SU-DHL-6 (cell line): Measurements from ENCODE around the gene ZMPSTE24.
A peak's percentile ranks its signal among the peaks of the same experiment; 100 is the strongest.

Source experiments
- H2AFZ ChIP-seq: fragments of 200-600 bp; sonication (generic); 2 replicates; pipeline ENCODE4 v1.6.1; 2014; ENCODE audit warnings: low read depth, mild to moderate bottlenecking, moderate library complexity, mixed read lengths, antibody characterized with exemption, low read length; ENCODE audit not compliant: severe bottlenecking
- H3F3A ChIP-seq: fragments of 200-600 bp; shearing (Covaris generic); 2 replicates; pipeline ENCODE4 v1.6.0; 2016; ENCODE audit warnings: antibody characterized with exemption, mild to moderate bottlenecking; ENCODE audit not compliant: insufficient read depth
- H3K27ac ChIP-seq: fragments of 200-600 bp; sonication (generic); 2 replicates; pipeline ENCODE4 v1.5.1; 2016; ENCODE audit warnings: low read depth, mild to moderate bottlenecking, low read length, moderate library complexity, mixed read lengths
- H3K27me3 ChIP-seq: fragments of 200-600 bp; sonication (generic), shearing (Covaris generic); 2 replicates; pipeline ENCODE4 v1.6.0; 2014; ENCODE audit warnings: mild to moderate bottlenecking, low read length
- H3K36me3 ChIP-seq: fragments of 200-600 bp; sonication (generic); 2 replicates; pipeline ENCODE4 v1.6.1; 2014; ENCODE audit warnings: mild to moderate bottlenecking, low read length, mixed read lengths
- H3K4me2 ChIP-seq: fragments of 300-600, 200-600 bp; shearing (Covaris generic), sonication (generic); 2 replicates; pipeline ENCODE4 v1.6.0; 2014; ENCODE audit warnings: low read length, low read depth, mild to moderate bottlenecking; ENCODE audit not compliant: poor library complexity, severe bottlenecking
- H3K4me3 ChIP-seq: fragments of 200-600 bp; sonication (generic); 2 replicates; pipeline ENCODE4 v1.5.1; 2014; ENCODE audit warnings: antibody characterized with exemption, low read length, mild to moderate bottlenecking, mixed read lengths; ENCODE audit not compliant: insufficient read depth, poor library complexity, severe bottlenecking
- H3K79me2 ChIP-seq: fragments of 200-600 bp; sonication (generic); 2 replicates; pipeline ENCODE4 v1.6.1; 2014; ENCODE audit warnings: mild to moderate bottlenecking, low read length, moderate library complexity; ENCODE audit not compliant: insufficient read depth
- H3K9ac ChIP-seq: fragments of 200-600 bp; sonication (generic); 2 replicates; pipeline ENCODE4 v1.7.0; 2014; ENCODE audit warnings: mild to moderate bottlenecking, low read length
- H3K9me2 ChIP-seq: fragments of 200-600 bp; sonication (generic); replicated peaks from 2 replicates; pipeline ENCODE4 v1.6.1; 2014; ENCODE audit warnings: low read length; ENCODE audit not compliant: insufficient read depth
- H3K9me3 ChIP-seq: fragments of 200-600 bp; sonication (generic); 2 replicates; pipeline ENCODE4 v1.6.1; 2014; ENCODE audit warnings: low read length, mixed read lengths; ENCODE audit not compliant: insufficient read depth
- H4K20me1 ChIP-seq: fragments of 200-600 bp; sonication (generic); 2 replicates; pipeline ENCODE4 v1.6.1; 2014; ENCODE audit warnings: low read depth, mild to moderate bottlenecking, antibody characterized with exemption, low read length, moderate library complexity, mixed read lengths
- EZH2phosphoT487 ChIP-seq: fragments of 200-600 bp; sonication (generic), shearing (Covaris generic); conservative IDR thresholded peaks from 2 replicates; pipeline ENCODE4 v1.6.1; 2018; ENCODE audit warnings: mild to moderate bottlenecking, antibody characterized with exemption, low read length, moderate library complexity, mixed read lengths
- TF ChIP-seq, protein P1 (sequence below): fragments of 200-600 bp; sonication (generic); IDR thresholded peaks from one replicate; pipeline ENCODE4 v1.5.1; 2017; ENCODE audit warnings: antibody characterized with exemption, mild to moderate bottlenecking, low read length, moderate library complexity; ENCODE audit not compliant: insufficient read depth, poor library complexity, severe bottlenecking

The ZMPSTE24 gene

GRCh38 chr1:40315795-40316594 lies 58.0 kb downstream of the ZMPSTE24 start:
- H3K9me3 ChIP-seq: no peaks in the 10 kb centered on the region
- H3K36me3 ChIP-seq: no peaks in the 10 kb centered on the region
- no peak for TF ChIP-seq EZH2phosphoT487
- peak overlapping the region; percentile 41 for H3K9ac ChIP-seq
- H3K4me3 ChIP-seq: peak overlapping the region; percentile 41
- peak overlapping the region; percentile 87 for H2AFZ ChIP-seq
- peak overlapping the region; percentile 61 for H3K4me2 ChIP-seq
- H3K79me2 ChIP-seq: no peaks in the 10 kb centered on the region
- H4K20me1 ChIP-seq: no peaks in the 10 kb centered on the region
- H3K9me2 ChIP-seq: no peaks in the 10 kb centered on the region
- no peaks in the 10 kb centered on the region for H3K27me3 ChIP-seq
- no peak overlapping the region for H3K27ac ChIP-seq
- no peaks in the 10 kb centered on the region for H3F3A ChIP-seq

DNA sequence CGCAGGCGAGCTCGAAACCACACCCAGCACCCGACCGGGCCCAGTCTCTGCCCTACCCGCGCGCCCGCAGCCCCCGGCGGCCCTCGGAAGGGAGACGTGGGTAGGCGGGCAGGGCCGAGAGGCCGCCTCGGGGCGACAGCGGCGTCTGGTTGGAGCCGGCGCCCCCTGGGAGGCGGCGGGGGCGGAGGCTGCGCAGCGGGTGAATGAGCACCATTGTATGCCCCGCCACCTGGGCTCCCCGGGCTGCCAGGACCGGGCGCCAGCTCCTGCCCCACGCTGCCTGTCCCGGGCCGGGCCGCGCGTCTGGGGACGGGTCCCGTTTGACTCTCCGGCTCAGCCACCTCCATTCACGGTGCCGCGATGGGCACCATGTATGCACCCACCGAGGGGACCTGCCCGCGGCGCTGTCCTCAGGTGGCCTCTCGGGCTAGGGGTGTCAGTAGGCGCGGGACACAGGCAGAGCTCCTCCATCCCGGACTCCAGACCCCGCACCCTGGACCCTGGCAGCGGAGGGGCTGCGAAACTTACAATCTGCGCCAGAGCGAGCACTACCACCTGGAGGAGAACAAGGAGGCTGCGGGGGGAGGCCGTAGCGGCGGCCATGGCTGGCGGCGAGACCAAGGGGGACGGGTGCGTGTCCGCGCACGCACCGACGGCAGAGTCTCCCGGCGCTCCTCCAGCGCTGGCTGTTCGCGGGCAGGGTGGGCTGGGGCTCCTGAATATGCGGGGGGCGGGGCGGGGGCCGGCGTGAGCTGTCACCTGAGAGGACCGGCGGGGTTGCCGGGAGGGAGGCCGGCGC lies 58.8 kb downstream of the ZMPSTE24 start, which contains the start of gene COL9A2:
Gene COL9A2, minus strand, starts transcription at position 692 of the 799 bp plus-strand sequence. Its CDS starts 89 bp downstream, at position 603.
- TF ChIP-seq EZH2phosphoT487: no peak
- TF ChIP-seq, protein P1, sequence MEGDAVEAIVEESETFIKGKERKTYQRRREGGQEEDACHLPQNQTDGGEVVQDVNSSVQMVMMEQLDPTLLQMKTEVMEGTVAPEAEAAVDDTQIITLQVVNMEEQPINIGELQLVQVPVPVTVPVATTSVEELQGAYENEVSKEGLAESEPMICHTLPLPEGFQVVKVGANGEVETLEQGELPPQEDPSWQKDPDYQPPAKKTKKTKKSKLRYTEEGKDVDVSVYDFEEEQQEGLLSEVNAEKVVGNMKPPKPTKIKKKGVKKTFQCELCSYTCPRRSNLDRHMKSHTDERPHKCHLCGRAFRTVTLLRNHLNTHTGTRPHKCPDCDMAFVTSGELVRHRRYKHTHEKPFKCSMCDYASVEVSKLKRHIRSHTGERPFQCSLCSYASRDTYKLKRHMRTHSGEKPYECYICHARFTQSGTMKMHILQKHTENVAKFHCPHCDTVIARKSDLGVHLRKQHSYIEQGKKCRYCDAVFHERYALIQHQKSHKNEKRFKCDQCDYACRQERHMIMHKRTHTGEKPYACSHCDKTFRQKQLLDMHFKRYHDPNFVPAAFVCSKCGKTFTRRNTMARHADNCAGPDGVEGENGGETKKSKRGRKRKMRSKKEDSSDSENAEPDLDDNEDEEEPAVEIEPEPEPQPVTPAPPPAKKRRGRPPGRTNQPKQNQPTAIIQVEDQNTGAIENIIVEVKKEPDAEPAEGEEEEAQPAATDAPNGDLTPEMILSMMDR: no peak
- Histone ChIP-seq H3K4me2 (peak within 1 kb of the TSS; percentile 61), H3K27ac (no peak within 1 kb of the TSS), H3K9me2 (no peaks in the 10 kb centered on the region), H3K9me3 (no peaks in the 10 kb centered on the region), H3K36me3 (no peaks in the 10 kb centered on the region), H2AFZ (peak within 1 kb of the TSS; percentile 87), H4K20me1 (no peaks in the 10 kb centered on the region), H3F3A (no peaks in the 10 kb centered on the region), H3K27me3 (no peaks in the 10 kb centered on the region), H3K4me3 (peak within 1 kb of the TSS; percentile 41), H3K9ac (peak within 1 kb of the TSS; percentile 41), H3K79me2 (no peaks in the 10 kb centered on the region)

DNA sequence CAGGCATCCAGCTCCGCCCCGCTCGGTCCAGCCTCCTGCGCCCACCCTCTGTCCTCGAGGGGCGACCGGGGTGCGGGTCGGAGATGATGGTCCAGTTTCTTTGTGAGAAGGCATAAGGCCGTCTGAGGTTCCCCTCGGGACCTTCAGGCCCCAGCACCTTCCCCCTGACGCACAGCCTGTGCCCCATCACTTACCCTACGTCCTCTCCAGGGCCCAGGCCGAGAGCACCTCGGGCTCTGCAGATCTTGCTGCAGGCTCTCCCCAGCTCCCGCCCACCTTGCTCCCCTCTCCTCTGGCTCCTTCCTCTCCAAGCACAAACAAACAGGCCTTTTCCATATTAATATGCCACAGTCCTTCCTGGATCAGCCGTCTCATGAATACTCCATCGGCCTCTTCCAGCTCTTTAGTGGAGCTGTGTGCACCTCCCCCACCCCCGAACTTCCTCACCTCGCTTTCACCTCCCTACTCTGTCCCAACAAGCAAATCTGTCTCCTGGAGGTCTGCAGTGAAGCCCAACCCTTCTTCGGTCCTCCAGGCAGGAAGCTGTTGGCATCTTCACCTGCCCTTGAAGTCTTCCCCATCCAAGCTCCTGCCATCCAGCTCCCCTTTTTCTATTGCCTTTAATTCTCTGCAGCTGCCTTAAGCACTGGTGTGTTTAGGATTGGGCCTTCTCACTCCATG lies 59.5 kb downstream of the ZMPSTE24 start:
- Histone ChIP-seq H3K27me3 (no peaks in the 10 kb centered on the region), H3K4me3 (no peak overlapping the region)

More for the DNA sequence above, 59.5 kb downstream of the ZMPSTE24 start:
- Histone ChIP-seq H3K9ac (peak overlapping the region; percentile 41; the same call in 1 of the 2 replicates), H3K9me3 (no peaks in the 10 kb centered on the region), H2AFZ (peak overlapping the region; percentile 87), H3K36me3 (no peaks in the 10 kb centered on the region), H3K27ac (no peak overlapping the region), H3K9me2 (no peaks in the 10 kb centered on the region), H3F3A (no peaks in the 10 kb centered on the region), H3K79me2 (no peaks in the 10 kb centered on the region), H4K20me1 (no peaks in the 10 kb centered on the region), H3K4me2 (peak overlapping the region; percentile 61)
- no peak for TF ChIP-seq EZH2phosphoT487
- TF ChIP-seq, protein P1: no peak
